Psoas muscle (tissue), 8 donors: ENCODE measurements around the gene COL27A1. TPM values are rescaled to one million over a fixed set of nuclear protein-coding genes. Genes with fewer than 3 reads are reported as not detected.
"Not testable (repeated sequence)": the region's sequence is repeated elsewhere in the genome, so short reads cannot be mapped to it uniquely, and the experiment has no call there.

Experiments used
- ATAC-seq, 4 donors: fragments of 200-7000 bp; cut with Tn5 transposase; one replicate each; pipeline ENCODE4 v1.9.1; 2020; ENCODE audit warnings: moderate library complexity in 3 of 4, mild to moderate bottlenecking in 2 of 4
- DNase-seq, 2 donors: peaks; one replicate each; pipeline ENCODE4 v3.0.0-alpha.2; 2020
- H3K27ac ChIP-seq: fragments of 200-600 bp; one replicate; pipeline ENCODE4 v1.8.0; 2022
- H3K27me3 ChIP-seq, 3 donors: fragments of 200-600 bp in 1 of 3; one replicate each; pipeline versions ENCODE4 v1.6.1 to v1.8.0; 2013 to 2022; ENCODE audit warnings: low read length in 2 of 3, mild to moderate bottlenecking in 2 of 3, moderate library complexity in 1 of 3; ENCODE audit not compliant: insufficient read depth in 3 of 3
- H3K36me3 ChIP-seq, 2 donors: fragments of 200-600 bp in 1 of 2; one replicate each; pipeline versions ENCODE4 v1.6.1 to v1.8.0; 2013 to 2022; ENCODE audit warnings: low read depth in 1 of 2, mild to moderate bottlenecking in 1 of 2, moderate library complexity in 1 of 2; ENCODE audit not compliant: insufficient read depth in 1 of 2
- H3K4me1 ChIP-seq: fragments of 200-600 bp; one replicate; pipeline ENCODE4 v1.8.0; 2022
- H3K4me3 ChIP-seq: fragments of 200-600 bp; one replicate; pipeline ENCODE4 v1.8.0; 2022; ENCODE audit warnings: mild to moderate bottlenecking
- H3K9me3 ChIP-seq: fragments of 200-600 bp; one replicate; pipeline ENCODE4 v1.8.0; 2022
- whole genome bisulfite sequencing, 3 donors: extraction: QIAGEN DNeasy Blood & Tissue Kit; methylation state at CpG; one replicate each; pipeline versions ENCODE4 v1.1.6 to v1.1.7; 2013; 5-methylcytosine and 5-hydroxymethylcytosine counted together
- intact Hi-C, 2 donors: fragments of 100-400 bp; cut with DNase I; formaldehyde crosslinking; loops; one replicate each; pipeline versions ENCODE4 v1.11.0 to v1.14.2; 2022
- polyA plus RNA-seq, 3 donors: library from polyadenylated mRNA; stranded (reverse); fragments of 200-250 nt; gene quantifications; one replicate each; pipeline ENCODE4 v1.2.3, GENCODE V29; 2013
- total RNA-seq, 4 donors: library from RNA; stranded (reverse); fragmentation: NEBNext Ultra II Directional in 2 of 4; extraction: Animal tissue kit (Norgen Biotek cat#: 25700) in 2 of 4; gene quantifications; one replicate each; pipeline versions ENCODE4 v1.2.1 to v1.2.4, GENCODE V29; 2021 to 2023
- TF ChIP-seq, protein P1 (sequence below): fragments of 200-600 bp; IDR thresholded peaks from one replicate; pipeline ENCODE4 v1.8.0; 2022; ENCODE audit warnings: antibody characterized with exemption
- donor health status: healthy with polysubstance abuse.
- donor health status: DM: no; HTN: no; CAD: no; lungs with moderate emphysema.
- donor health status: Bipolar disorder and iron deficiency.
- donor health status: healthy.
- donor health status: DM: yes; HTN: yes; CAD: no.
- donor health status: DM: no; HTN: no; CAD: no.
- donor health status: DM: no; HTN: no; CAD: no.
- donor health status: DM: yes; HTN: yes; CAD: no.

COL27A1 gene
- total and polyA plus RNA-seq, 7 donors = 1.1 to 8.5 (median 3.9) TPM

DNA sequence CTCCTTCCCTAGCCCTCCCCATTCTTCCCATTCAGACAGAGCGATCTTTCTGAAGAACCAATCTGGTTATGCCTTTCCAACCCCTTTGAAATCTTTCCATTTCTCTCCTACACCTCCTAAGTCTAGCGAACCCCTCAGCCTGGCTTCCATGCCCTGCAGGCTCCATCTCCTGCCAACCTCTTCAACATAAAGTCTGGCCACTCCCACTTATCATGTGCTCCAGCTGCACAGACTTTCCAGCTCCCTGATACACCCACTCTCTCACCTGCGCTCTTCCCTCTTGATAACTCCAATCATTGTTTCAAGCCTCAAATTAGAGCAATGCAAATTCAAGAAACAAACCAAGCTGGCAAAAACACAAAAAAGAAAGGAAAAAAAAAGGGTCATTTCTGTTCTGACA is 163.8 kb downstream of the COL27A1 start:
- no peak for DNase-seq
- Histone ChIP-seq H3K4me1 (no peaks in the 10 kb centered on the region), H3K36me3 (no peaks in the 10 kb centered on the region), H3K4me3 (no peak overlapping the region), H3K27ac (no peak overlapping the region), H3K27me3 (peaks cover 0 to 8% (median 0%) of the 10 kb centered on the region in 3 donors), H3K9me3 (no peaks in the 10 kb centered on the region)
- TF ChIP-seq, protein P1, sequence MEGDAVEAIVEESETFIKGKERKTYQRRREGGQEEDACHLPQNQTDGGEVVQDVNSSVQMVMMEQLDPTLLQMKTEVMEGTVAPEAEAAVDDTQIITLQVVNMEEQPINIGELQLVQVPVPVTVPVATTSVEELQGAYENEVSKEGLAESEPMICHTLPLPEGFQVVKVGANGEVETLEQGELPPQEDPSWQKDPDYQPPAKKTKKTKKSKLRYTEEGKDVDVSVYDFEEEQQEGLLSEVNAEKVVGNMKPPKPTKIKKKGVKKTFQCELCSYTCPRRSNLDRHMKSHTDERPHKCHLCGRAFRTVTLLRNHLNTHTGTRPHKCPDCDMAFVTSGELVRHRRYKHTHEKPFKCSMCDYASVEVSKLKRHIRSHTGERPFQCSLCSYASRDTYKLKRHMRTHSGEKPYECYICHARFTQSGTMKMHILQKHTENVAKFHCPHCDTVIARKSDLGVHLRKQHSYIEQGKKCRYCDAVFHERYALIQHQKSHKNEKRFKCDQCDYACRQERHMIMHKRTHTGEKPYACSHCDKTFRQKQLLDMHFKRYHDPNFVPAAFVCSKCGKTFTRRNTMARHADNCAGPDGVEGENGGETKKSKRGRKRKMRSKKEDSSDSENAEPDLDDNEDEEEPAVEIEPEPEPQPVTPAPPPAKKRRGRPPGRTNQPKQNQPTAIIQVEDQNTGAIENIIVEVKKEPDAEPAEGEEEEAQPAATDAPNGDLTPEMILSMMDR = no peak
- WGBS, 3 donors = 72 to 77% (median 74%) methylated on average over 3 of the region's 3 CpGs
- ATAC-seq = no peak
- intact Hi-C loops = no loop called here

DNA sequence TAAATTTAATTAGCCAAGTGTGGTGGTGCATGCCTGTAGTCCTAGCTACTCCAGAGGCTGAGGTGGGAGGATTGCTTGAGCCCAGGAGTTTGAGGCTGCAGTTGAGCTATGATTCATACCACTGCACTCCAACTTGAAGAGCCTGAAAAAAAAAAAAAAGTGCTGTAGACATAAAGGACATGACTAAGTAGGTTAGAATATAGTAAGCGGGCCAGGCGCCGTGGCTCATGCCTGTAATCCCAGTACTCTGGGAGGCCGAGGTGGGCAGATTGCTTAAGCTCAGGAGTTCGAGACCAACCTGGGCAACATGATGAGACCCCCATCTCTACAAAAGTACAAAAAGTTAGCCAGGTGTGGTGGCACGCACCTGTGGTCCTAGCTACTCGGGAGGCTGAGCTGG is 165.4 kb downstream of the COL27A1 start:
- H3K36me3 ChIP-seq, DNase-seq, H3K9me3 ChIP-seq, intact Hi-C loops, H3K4me3 ChIP-seq, H3K27me3 ChIP-seq, H3K4me1 ChIP-seq, H3K27ac ChIP-seq, ATAC-seq: not testable (repeated sequence)
- 94 to 100% (median 96%) methylated on average over 7 of the region's 7 CpGs for WGBS, 3 donors

DNA sequence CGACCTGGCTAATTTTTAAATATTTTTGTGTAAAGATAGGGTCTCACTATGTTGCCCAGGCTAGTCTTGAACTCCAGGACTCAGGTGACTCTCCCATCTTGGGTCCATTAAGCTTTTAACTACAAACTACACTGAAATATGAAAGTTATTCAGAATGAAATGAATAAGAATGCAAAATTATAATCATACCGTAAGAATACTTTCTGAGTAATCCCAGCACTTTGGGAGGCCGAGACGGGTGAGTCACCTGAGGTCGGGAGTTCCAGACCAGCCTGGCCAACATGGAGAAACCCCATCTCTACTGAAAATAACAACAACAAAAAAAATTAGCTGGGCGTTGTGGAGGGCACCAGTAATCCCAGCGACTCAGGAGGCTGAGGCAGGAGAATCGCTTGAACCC is 166.4 kb downstream of the COL27A1 start:
- H3K9me3 ChIP-seq = no peaks in the 10 kb centered on the region
- intact Hi-C loops = no loop called here

DNA sequence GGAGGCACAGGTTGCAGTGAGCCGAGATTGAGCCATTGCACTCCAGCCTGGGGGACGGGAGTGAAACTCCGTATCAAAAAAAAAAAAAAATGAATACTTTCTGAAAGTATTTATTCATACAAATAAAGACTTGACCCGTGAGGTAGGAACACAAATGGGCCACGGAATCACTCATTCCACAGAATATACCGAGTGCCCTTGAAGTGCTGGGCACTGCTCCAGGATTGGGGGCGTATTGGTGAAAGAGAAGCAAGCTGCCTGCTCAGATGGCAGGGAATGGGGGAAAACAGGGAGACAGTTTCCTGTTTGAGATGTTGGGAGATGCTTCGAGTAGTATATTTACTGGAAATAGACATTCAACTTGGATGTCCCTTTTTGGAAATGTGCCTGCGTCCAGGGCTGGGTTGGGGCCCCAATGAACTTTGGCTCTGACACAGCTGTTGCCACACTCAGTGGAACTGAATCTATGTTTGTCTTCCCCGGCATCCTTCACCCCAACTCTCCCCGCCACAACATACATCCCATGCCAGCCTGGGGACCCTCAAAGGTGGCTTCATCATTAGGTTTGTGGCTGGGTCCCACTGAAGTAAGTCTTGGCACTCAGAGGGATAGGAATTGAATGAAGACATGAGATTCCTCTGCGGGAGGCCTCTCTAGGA is 167.0 kb downstream of the COL27A1 start:
- H3K4me1 ChIP-seq, ATAC-seq, H3K27ac ChIP-seq, DNase-seq, H3K27me3 ChIP-seq, H3K4me3 ChIP-seq, H3K36me3 ChIP-seq, intact Hi-C loops, H3K9me3 ChIP-seq: not testable (repeated sequence)
- 60 to 76% (median 65%) methylated on average over 11 to 12 of the region's 12 CpGs for WGBS, 3 donors

More for the DNA sequence above, 166.4 kb downstream of the COL27A1 start:
- ATAC-seq (no peak), DNase-seq (no peak)
- Histone ChIP-seq H3K27ac (no peak overlapping the region), H3K4me3 (no peak overlapping the region), H3K4me1 (no peaks in the 10 kb centered on the region), H3K36me3 (no peaks in the 10 kb centered on the region), H3K27me3 (peaks cover 0 to 8% (median 0%) of the 10 kb centered on the region in 3 donors)
- 77 to 83% (median 81%) methylated on average over 8 of the region's 8 CpGs for WGBS, 3 donors
- TF ChIP-seq, protein P1 = no peak

DNA sequence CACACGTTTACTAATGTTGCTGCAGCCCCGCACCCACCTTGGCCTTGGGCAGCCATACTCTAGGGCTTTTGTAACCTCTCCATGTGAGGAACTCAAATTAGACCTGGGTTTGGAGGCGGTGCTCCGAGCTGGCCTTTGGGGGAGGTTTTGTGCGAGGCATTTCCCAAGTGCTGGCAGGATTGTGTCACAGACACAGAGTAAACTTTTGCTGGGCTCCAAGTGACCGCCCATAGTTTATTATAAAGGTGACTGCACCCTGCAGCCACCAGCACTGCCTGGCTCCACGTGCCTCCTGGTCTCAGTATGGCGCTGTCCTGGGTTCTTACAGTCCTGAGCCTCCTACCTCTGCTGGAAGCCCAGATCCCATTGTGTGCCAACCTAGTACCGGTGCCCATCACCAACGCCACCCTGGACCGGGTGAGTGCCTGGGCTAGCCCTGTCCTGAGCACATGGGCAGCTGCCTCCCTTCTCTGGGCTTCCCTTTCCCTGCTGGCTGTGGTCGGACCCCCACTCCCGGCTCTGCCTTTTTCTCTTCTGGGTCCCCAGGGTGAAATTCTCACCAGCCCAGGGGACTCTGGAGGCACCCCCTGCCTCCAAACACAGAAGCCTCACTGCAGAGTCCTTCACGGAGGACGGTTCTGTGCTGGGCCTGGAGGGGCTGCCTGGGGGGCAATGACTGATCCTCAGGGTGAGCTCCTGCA is 167.6 kb downstream of the COL27A1 start, which contains the start of gene ORM1:
Gene ORM1, plus strand, starts transcription at position 268 of the 701 bp plus-strand sequence. Its CDS starts 36 bp downstream, at position 304.
- intact Hi-C loops, H3K4me3 ChIP-seq, H3K27ac ChIP-seq, DNase-seq, H3K36me3 ChIP-seq, H3K27me3 ChIP-seq, H3K4me1 ChIP-seq, H3K9me3 ChIP-seq: not testable (repeated sequence)
- WGBS, 3 donors = 51 to 70% (median 65%) methylated on average over 3 of the region's 15 CpGs
- peak in 2 of 4 donors; percentile 28 to 38 for ATAC-seq

DNA sequence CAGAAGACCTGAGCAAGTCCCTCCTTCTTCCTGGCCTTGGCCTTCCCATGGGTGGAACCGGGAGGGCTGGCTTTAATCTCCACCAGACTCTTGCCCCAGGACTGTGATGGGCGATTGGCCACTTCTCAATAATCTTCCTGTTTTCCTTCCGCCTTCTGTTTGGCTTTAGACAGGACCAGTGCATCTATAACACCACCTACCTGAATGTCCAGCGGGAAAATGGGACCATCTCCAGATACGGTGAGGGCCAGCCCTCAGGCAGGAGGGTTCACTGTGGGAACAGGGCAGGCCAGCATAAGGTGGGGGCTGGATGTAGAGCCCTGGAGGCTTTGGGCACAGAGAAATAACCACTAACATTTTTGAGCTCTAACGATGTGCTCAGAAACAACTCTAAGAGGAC is 168.5 kb downstream of the COL27A1 start:
- H3K4me1 ChIP-seq, DNase-seq, H3K27ac ChIP-seq, H3K9me3 ChIP-seq, ATAC-seq, H3K4me3 ChIP-seq, H3K36me3 ChIP-seq, intact Hi-C loops, H3K27me3 ChIP-seq: not testable (repeated sequence)
- WGBS, 3 donors = 71 to 74% (median 73%) methylated on average over 6 of the region's 6 CpGs
